GM12878 (cell line): ENCODE data around the gene LPIN1. TPM values are rescaled to one million over a fixed set of nuclear protein-coding genes. Genes with fewer than 3 reads are reported as not detected.
A peak's percentile ranks its signal among the peaks of the same experiment; 100 is the strongest.

Experiments
- ATAC-seq: fragments of 200-7000 bp; cut with Tn5 transposase; 3 replicates; pipeline ENCODE4 v1.9.1; 2020; ENCODE audit warnings: mild to moderate bottlenecking, moderate library complexity
- BruUV-seq: library from RNA; stranded (reverse); fragments of 400-500 nt; replicated peaks from 2 replicates; lab custom pipeline; 2021; lab: Mats Ljungman, UMichigan
- CTCF ChIA-PET: fragments of 300-600 bp; sonication (Branson Sonifier 250); formaldehyde crosslinking; extraction: SDS; loops from one replicate; lab custom pipeline; 2021; ENCODE audit warnings: inconsistent platforms; lab: Yijun Ruan, JAX
- POLR2A ChIA-PET: fragments of 350-600 bp; formaldehyde crosslinking; extraction: SDS; loops from one replicate; lab custom pipeline; 2021; ENCODE audit warnings: inconsistent platforms; lab: Charles Lee
- RAD21 ChIA-PET: fragments of 300-600 bp; sonication (Branson Sonifier 250); formaldehyde crosslinking; loops from one replicate; lab custom pipeline; 2023; ENCODE audit warnings: antibody characterized with exemption; ENCODE audit not compliant: unreplicated experiment; lab: Charles Lee
- SMC1A ChIA-PET: fragments of 300-600 bp; sonication (Branson Sonifier 250); formaldehyde crosslinking; loops from one replicate; lab custom pipeline; 2023; ENCODE audit not compliant: unreplicated experiment, uncharacterized antibody; lab: Charles Lee
- DNase-seq: peaks from one replicate; pipeline ENCODE4 v3.0.0-alpha.2; 2011; ENCODE audit warnings: low read depth, low spot score
- FAIRE-seq: peaks from 3 replicates; lab custom pipeline; 2011; peaks lifted over from hg19 to GRCh38; lab: Jason Lieb, UNC
- H2AFZ ChIP-seq: 2 replicates; pipeline ENCODE4 v1.6.0; 2011; ENCODE audit warnings: low read depth, low read length, control low read depth; ENCODE audit not compliant: control insufficient read depth
- H3K27ac ChIP-seq: 2 replicates; pipeline ENCODE4 v1.5.1; 2011; ENCODE audit warnings: control low read depth; ENCODE audit not compliant: control insufficient read depth, insufficient read depth
- H3K27me3 ChIP-seq, 2 experiments: replicated peaks in 1 of 2; 2 replicates each; pipeline versions ENCODE4 v1.6.0 to v1.6.1; 2011; ENCODE audit warnings: low read length in 1 of 2; ENCODE audit not compliant: control insufficient read depth in 2 of 2, insufficient read depth in 2 of 2
- H3K36me3 ChIP-seq, 2 experiments: 2 replicates each; pipeline ENCODE4 v1.5.1; 2011; ENCODE audit warnings: low read length in 1 of 2; ENCODE audit not compliant: control insufficient read depth in 2 of 2, insufficient read depth in 2 of 2
- H3K4me1 ChIP-seq: 2 replicates; pipeline ENCODE4 v1.6.1; 2011; ENCODE audit warnings: mild to moderate bottlenecking, low read length, moderate library complexity, mixed read lengths; ENCODE audit not compliant: control insufficient read depth, insufficient read depth
- H3K4me2 ChIP-seq: 2 replicates; pipeline ENCODE4 v1.6.0; 2011; ENCODE audit warnings: control low read depth; ENCODE audit not compliant: control insufficient read depth, insufficient read depth
- H3K4me3 ChIP-seq: fragments of 200-600 bp; sonication (generic); 2 replicates; pipeline ENCODE4 v1.5.1; 2016
- H3K79me2 ChIP-seq: 2 replicates; pipeline ENCODE4 v1.6.0; 2011; ENCODE audit warnings: low read length; ENCODE audit not compliant: control insufficient read depth, insufficient read depth
- H3K9ac ChIP-seq: 2 replicates; pipeline ENCODE4 v1.8.0; 2011; ENCODE audit warnings: low read length, control low read depth, mixed read lengths; ENCODE audit not compliant: control insufficient read depth, insufficient read depth
- H3K9me3 ChIP-seq: replicated peaks from 3 replicates; pipeline ENCODE4 v1.5.1; 2011; ENCODE audit warnings: mild to moderate bottlenecking, low read length; ENCODE audit not compliant: control insufficient read depth, insufficient read depth
- H4K20me1 ChIP-seq: 2 replicates; pipeline ENCODE4 v1.6.0; 2011; ENCODE audit not compliant: control insufficient read depth, insufficient read depth
- ASH2L ChIP-seq: fragments of 300-600, 200-600 bp; sonication (generic); IDR thresholded peaks from 2 replicates; pipeline ENCODE4 v1.6.1; 2017; ENCODE audit warnings: low read depth, mild to moderate bottlenecking, borderline replicate concordance
- CEBPB ChIP-seq, 2 experiments: fragments of 150-350 bp in 1 of 2; IDR thresholded peaks; 2 replicates each; pipeline ENCODE4 v1.6.1; 2012 to 2014; ENCODE audit warnings: low read depth in 2 of 2, low read length in 2 of 2, borderline replicate concordance in 1 of 2, inconsistent platforms in 1 of 2
- CEBPZ ChIP-seq: fragments of 150-350 bp; IDR thresholded peaks from 2 replicates; pipeline ENCODE4 v1.6.1; 2016; ENCODE audit warnings: low read depth, low read length
- FOXK2 ChIP-seq: fragments of 450-650 bp; IDR thresholded peaks from 2 replicates; pipeline ENCODE4 v1.6.1; 2017; ENCODE audit warnings: mild to moderate bottlenecking, moderate library complexity
- MTA2 ChIP-seq: fragments of 450-650 bp; IDR thresholded peaks from 2 replicates; pipeline ENCODE4 v1.6.1; 2016; ENCODE audit warnings: low read depth, mild to moderate bottlenecking, moderate library complexity
- RELA ChIP-seq: fragments of 450-650 bp; IDR thresholded peaks from 2 replicates; pipeline ENCODE4 v1.8.0; 2014; ENCODE audit warnings: borderline replicate concordance; ENCODE audit not compliant: partially characterized antibody
- RELB ChIP-seq: fragments of 450-650 bp; IDR thresholded peaks from 2 replicates; pipeline ENCODE4 v1.6.1; 2017; ENCODE audit warnings: low read depth, mild to moderate bottlenecking, moderate library complexity
- SMAD1 ChIP-seq: fragments of 450-650 bp; IDR thresholded peaks from 2 replicates; pipeline ENCODE4 v1.6.1; 2018; ENCODE audit warnings: mild to moderate bottlenecking, low read depth; ENCODE audit not compliant: partially characterized antibody
- SMARCA5 ChIP-seq: fragments of 450-650 bp; IDR thresholded peaks from 2 replicates; pipeline ENCODE4 v1.6.1; 2017; ENCODE audit warnings: mild to moderate bottlenecking
- SMC3 ChIP-seq: IDR thresholded peaks from 2 replicates; pipeline ENCODE4 v1.6.1; 2011; ENCODE audit warnings: low read length, improper control_type of control experiment, borderline replicate concordance
- YY1 ChIP-seq: IDR thresholded peaks from 2 replicates; pipeline ENCODE4 v1.6.1; 2011; ENCODE audit warnings: low read depth, mild to moderate bottlenecking, low read length
- ZBTB40 ChIP-seq: fragments of 450-650 bp; IDR thresholded peaks from 2 replicates; pipeline ENCODE4 v1.6.1; 2016; ENCODE audit warnings: mild to moderate bottlenecking, moderate library complexity, borderline replicate concordance
- ZNF217 ChIP-seq: fragments of 450-650 bp; IDR thresholded peaks from 2 replicates; pipeline ENCODE4 v1.6.1; 2017; ENCODE audit warnings: antibody characterized with exemption, mild to moderate bottlenecking
- WGBS: methylation state at CpG from one replicate; pipeline ENCODE4 v1.1.6; 2016; ENCODE audit warnings: low lambda C conversion rate; ENCODE audit not compliant: insufficient replicate concordance, insufficient coverage; ENCODE audit errors: missing lambda C conversion rate; 5-methylcytosine and 5-hydroxymethylcytosine counted together
- in situ Hi-C: fragments of 300-500 bp; cut with MboI; formaldehyde crosslinking; loops from 9 replicates; pipeline ENCODE4 v1.14.3; 2018; ENCODE audit warnings: mixed read lengths
- intact Hi-C: fragments of 100-400 bp; cut with micrococcal nuclease; formaldehyde crosslinking; loops from one replicate; pipeline ENCODE4 v1.14.2; 2022; ENCODE audit not compliant: unreplicated experiment
- polyA plus RNA-seq, 11 experiments: library from polyadenylated mRNA; depleted of rRNA in 4 of 11; unstranded in 6 of 11; stranded (reverse) in 5 of 11; fragments of >200 nt; fragmentation: Nextera tagmentation in 4 of 11; fragmentation: Illumina TruSeq in 1 of 11; extraction: Ambion mirVana in 4 of 11; extraction: Trizol in 1 of 11; gene quantifications; 1 replicate in 1 of 11; 2 replicates in 10 of 11; pipeline versions ENCODE4 v1.2.1 to v1.2.3, GENCODE V29; 2011 to 2016; ENCODE audit warnings: inconsistent platforms in 2 of 11, missing spikeins in 2 of 11, low read depth in 1 of 11
- total RNA-seq, 4 experiments: library from RNA; depleted of rRNA in 3 of 4; stranded (reverse); fragments of >200 nt in 3 of 4; fragmentation: Illumina TruSeq in 1 of 4; extraction: Trizol in 1 of 4; gene quantifications; 2 replicates each; pipeline versions ENCODE4 v1.2.1 to v1.2.3, GENCODE V29; 2013 to 2021

The LPIN1 gene
- total and polyA plus RNA-seq, 10 of the 15 experiments (the other 5 are each of a cell fraction or from before 2014, with no cell fraction given), result 18.8 to 82.5 (median 50.3) TPM

- peak; percentile 64 for DNase-seq
- Histone ChIP-seq H3K9me3 (no peaks in the 10 kb centered on the region; the same call in 2 of the 3 replicates), H3K36me3 (peaks cover 0 to 3% of the 10 kb centered on the region in 2 experiments; a peak in 2 of 4 replicates), H3K4me3 (peak overlapping the region; percentile 51; the same call in 1 of the 2 replicates), H3K27ac (peak overlapping the region; percentile 48), H3K4me1 (peaks cover 12% of the 10 kb centered on the region), H3K79me2 (peaks cover 73% of the 10 kb centered on the region), H4K20me1 (no peaks in the 10 kb centered on the region), H2AFZ (peak overlapping the region; percentile 63), H3K4me2 (peak overlapping the region; percentile 56), H3K9ac (peak overlapping the region; percentile 13; the same call in 1 of the 2 replicates), H3K27me3 (no peaks in the 10 kb centered on the region)
- POLR2A ChIA-PET, result interaction anchor here (0.5 to 1.8 kb wide), 10 partner anchors 9 to 845 kb away, joined by 3 to 6 read pairs (median 3); no protein-coding TSS in a partner anchor
- intact Hi-C loops, result no loop called here
- WGBS, result 74% methylated on average over 5 of the region's 5 CpGs
- TF ChIP-seq ASH2L, result no peak
- TF ChIP-seq ZBTB40, result peak; percentile 24; the same call in 1 of the 2 replicates
- no peak for TF ChIP-seq SMC3
- TF ChIP-seq SMAD1, result peak; percentile 87
- no peak for TF ChIP-seq CEBPB (IDR thresholded peaks at IDR 0.05; ENCODE audit: borderline replicate concordance in 1 of 2, low read depth in 2 of 2, low read length in 2 of 2)
- TF ChIP-seq CEBPZ, result no peak
- no peak for TF ChIP-seq MTA2
- peak; percentile 69; the same call in 1 of the 2 replicates for TF ChIP-seq SMARCA5
- peak; percentile 67 for TF ChIP-seq ZNF217
- 0 out of 2 replicates have a peak, but pooled peaks have one; percentile 44 for TF ChIP-seq FOXK2
- TF ChIP-seq YY1, result peak; percentile 70
- TF ChIP-seq RELB, result peak; percentile 81
- peak; percentile 84 for TF ChIP-seq RELA
- peak; percentile 30 for ATAC-seq
- BruUV-seq, result no TSS peak
- SMC1A ChIA-PET, result interaction anchor here (0.8 to 2.8 kb wide), 24 partner anchors 8 to 845 kb away, joined by 3 to 17 read pairs (median 4); partner anchors contain the start of gene TRIB2
- CTCF ChIA-PET, result interaction anchor here (0.7 to 3.6 kb wide), 9 partner anchors 8 to 845 kb away, joined by 3 to 25 read pairs (median 4); partner anchors contain the start of gene TRIB2
- in situ Hi-C loops, result no loop called here
- RAD21 ChIA-PET, result interaction anchor here (0.9 to 3.1 kb wide), 11 partner anchors 9 to 844 kb away, joined by 3 to 24 read pairs (median 6); partner anchors contain the start of gene TRIB2
- FAIRE-seq, result no peak
Measured at GRCh38 chr2:11872247-11872947, 126.0 kb downstream of the LPIN1 start.
